ENCODE data around the gene IFNL2.
"Not testable (repeated sequence)": the region's sequence is repeated elsewhere in the genome, so short reads cannot be mapped to it uniquely, and the experiment has no call there.

The IFNL2 gene

GRCh38 chr19:39253374-39254149, 14.6 kb upstream of the IFNL2 start:
- no peak for DNase-seq

- no peak for DNase-seq
Measured at GRCh38 chr19:39254531-39255345, 13.5 kb upstream of the IFNL2 start.

DNA sequence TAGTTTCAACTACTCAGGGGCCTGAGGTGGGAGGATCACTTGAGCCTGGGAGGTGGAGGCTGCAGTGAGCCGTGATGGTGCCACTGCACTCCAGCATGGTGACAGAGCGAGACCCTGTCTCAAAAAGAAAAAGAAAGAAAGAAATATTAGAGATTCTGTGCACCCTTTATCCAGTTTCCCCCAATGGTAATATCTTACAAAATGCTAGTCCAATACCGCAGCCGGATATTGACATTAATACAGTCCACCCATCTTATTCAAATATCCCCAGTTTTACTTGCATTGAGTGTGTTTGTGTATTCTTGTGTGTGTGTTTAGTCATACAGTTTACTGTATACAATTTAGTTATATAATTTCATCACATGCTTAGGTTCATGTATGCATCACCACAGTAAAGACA, 11.0 kb upstream of the IFNL2 start:
- DNase-seq = no peak

DNA sequence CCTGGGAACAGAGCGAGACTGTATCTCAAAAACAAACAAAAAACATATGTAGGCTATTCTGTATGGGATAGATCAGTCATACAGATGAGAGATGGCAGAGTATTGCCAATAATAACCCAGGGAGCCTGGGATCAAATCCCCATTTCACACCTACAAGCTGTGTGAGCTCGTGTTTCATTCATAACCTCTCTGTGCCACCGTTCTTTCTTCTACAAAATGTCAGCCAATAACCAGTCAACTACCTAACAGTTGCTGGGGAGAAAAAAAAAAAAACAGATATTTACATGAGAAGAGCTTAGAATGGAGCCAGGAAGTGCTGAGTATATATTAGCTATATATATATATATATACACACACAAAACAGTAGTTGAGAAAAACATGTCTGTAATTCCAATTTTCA, 6.5 kb upstream of the IFNL2 start:
- no peak for DNase-seq

DNA sequence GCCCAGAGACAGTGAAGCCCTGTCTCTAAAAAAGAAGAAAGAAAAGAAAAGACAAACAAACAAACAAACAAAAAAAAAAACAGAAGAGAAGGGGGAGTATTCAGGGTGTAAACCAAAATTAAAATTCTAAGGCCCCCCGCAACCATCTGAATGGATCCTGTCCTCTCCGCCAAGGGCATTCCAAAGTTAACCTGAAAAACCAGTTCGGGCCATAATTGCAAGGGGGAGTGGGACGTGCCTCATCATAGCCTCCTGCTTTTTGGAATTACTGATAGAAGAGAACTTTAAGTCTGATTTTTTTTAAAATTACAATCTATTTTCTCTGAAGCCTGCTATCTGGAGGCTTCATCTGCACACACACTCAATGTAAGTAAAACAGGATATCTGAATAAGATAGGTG, 5.7 kb upstream of the IFNL2 start:
- DNase-seq = no peak

- no peak for DNase-seq
Measured at GRCh38 chr19:39263912-39264305, 4.3 kb upstream of the IFNL2 start.

DNA sequence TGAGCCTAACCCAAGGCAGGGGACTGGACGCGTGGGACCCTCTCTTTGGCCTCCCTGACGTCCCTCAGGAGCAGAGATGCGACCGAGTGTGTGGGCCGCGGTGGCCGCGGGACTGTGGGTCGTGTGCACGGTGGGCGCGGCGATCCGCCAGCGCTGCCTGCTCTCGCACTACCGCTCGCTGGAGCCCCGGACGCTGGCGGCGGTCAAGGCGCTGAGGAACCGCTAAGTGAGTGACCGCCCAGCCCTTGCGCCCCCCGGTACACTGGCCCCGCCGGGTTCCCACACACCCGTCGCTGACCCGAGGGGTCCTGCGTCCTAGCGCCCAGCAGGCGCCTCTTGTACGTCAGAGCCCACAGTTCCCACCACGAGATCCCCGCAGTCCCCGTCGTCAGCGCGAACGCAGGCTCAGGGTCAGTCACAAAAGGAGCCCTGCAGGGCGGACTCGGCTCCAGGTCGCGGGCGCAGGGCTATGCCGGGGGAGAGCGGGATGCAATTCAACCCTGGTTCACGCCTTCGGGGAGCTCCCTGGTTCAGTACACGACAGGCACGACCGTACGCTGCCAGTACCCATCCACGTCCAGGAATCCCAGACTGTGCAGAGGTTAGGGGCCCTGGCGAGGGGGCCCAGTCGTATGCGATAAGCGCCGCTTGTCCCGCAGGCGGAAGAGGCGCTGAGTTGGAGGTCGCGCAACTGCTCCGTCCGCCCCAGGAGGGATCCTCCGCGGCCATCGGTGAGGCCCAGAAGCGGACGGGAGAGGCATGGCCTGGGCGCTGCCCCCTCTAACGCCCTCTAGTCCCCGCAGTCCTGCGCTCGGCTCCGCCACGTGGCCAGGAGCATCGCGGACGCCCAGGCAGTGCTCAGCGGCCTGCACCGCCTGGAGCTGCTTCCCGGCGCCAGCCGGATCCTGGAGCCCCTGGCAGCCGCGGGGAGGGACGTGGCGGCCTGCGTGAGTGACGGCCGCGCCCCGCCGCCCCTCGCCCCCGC, 3.6 kb upstream of the IFNL2 start:
- no peak for DNase-seq

GRCh38 chr19:39265321-39265916, 2.8 kb upstream of the IFNL2 start:
- DNase-seq = no peak

DNA sequence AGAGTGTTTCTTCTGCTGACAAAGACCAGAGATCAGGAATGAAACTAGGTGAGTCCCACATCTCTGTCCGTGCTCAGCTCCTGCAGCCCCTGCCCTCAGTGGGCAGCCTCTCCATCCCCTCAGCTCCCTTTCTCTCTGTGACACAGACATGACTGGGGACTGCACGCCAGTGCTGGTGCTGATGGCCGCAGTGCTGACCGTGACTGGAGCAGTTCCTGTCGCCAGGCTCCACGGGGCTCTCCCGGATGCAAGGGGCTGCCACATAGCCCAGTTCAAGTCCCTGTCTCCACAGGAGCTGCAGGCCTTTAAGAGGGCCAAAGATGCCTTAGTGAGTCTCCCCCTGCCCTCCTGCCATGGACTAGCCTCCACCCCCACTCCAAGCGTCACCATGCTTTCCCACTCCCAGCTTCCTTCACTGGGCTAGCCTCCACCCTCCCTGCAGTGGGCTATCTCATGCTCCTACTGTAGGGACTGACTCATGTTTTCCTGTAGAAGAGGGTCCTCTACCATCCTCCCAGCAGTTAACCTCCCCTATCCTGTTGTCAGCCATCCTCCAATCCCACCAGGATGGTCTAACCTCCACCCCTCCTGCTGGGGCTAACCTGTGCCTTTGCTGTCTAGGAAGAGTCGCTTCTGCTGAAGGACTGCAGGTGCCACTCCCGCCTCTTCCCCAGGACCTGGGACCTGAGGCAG, 481 bp downstream of the IFNL2 start:
- not testable (repeated sequence) for DNase-seq

- DNase-seq = not testable (repeated sequence)
Measured at GRCh38 chr19:39269369-39269768, 1.2 kb downstream of the IFNL2 start.

GRCh38 chr19:39270036-39270871, 2.1 kb downstream of the IFNL2 start:
- no peak for DNase-seq

GRCh38 chr19:39273859-39274258, 5.7 kb downstream of the IFNL2 start:
- DNase-seq = not testable (repeated sequence)

DNA sequence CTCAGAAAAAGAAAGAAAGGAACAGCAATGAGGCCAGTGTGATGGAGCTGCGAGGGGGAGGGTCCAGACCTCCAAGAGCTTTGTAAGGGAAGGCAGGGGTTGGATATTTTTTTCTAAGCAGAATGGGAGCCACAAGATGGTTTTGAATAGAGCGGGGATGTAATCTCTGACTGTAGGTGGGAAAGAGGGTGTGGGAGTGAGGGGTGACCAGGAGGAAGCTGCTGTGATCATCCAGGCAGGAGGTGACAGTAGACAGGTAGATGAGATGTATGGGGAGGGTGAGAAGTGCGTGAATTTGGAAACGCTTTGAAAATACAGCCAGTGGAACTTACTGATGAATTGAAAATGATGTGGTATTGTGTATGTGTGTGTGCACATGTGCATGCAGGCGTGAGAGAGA, 7.4 kb downstream of the IFNL2 start:
- no peak for DNase-seq

DNA sequence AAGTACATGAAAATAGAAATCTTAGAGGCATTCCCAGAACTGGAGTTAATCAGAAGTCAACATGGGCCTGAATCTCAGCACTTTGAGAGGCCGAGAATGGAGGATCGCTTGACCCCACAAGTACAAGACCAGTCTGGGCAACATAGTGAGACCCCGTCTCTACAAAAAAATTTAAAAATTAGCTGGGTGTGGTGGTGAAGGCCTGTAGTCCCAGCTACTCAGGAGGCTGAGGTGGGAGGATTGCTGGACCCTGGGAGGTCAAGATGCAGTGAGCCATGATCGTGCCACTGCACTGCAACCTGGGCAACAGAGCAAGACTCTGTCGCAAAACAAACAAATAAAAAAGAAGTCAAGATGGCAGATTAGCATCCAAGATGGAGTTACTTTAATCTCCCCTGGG, 8.5 kb downstream of the IFNL2 start:
- DNase-seq = no peak

DNA sequence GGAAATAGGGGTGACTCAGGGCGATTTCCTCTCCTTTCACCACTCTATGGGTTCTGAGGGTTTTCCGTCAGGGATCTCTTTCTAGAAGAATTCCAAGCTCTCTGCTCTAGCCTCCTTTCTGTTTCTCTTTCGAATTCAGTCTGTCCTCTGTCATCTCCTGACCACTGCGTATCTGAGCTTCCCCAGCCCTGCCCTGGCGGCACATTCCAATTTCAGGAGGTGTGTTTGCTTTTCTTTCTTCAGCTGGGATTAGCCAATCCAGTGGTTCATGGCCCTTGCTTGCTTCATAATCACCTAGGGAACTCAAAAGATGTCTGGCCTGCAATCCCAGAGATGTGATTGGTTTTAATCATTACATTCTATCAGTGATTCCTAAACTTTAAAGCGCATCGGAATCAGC, 9.4 kb downstream of the IFNL2 start:
- no peak for DNase-seq

DNA sequence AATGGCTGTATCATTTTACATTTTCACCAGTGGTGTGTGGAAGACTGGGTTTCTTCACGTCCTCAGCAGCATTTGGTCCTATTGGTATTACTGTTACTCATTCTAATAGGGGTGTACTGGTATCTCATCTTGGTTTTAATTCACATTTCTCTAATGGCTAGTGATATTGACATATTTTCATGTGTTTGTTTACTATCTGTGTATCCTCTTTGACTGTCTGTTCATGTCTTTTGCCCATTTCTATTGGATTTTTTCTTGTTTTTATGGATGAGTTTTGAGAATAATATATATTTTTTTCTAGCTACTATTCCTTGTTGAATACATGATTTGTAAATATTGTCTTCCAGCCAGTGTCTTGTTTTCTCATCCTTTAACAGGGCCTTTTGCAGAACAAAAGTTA, 13.8 kb downstream of the IFNL2 start:
- no peak for DNase-seq

GRCh38 chr19:39284032-39284431, 15.8 kb downstream of the IFNL2 start:
- DNase-seq = no peak

GRCh38 chr19:39293394-39293793, 25.2 kb downstream of the IFNL2 start:
- no peak for DNase-seq

DNA sequence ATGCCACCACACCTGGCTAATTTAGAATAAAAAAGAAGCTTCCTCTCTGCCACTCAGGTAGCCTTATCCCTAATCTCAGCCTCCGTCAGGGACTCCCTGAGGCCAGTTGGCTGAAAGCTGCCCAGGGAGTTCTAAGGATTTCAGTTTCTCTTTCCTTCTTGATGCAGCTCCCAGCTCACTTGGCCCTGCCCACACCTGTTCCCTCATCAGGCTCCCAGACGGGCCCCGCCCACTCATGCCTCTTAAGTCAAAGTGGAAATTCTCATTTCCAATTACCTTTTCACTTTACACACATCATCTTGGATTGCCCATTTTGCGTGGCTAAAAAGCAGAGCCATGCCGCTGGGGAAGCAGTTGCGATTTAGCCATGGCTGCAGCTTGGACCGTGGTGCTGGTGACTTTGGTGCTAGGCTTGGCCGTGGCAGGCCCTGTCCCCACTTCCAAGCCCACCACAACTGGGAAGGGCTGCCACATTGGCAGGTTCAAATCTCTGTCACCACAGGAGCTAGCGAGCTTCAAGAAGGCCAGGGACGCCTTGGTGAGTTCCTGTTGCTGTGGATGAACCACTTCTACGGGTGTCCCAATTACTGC, 28.0 kb downstream of the IFNL2 start, which contains the start of gene IFNL1:
Gene IFNL1 (plus strand): TSS at position 353 of the 591 bp plus-strand sequence. CDS start 15 bp downstream, at position 368.
- no peak for DNase-seq

DNA sequence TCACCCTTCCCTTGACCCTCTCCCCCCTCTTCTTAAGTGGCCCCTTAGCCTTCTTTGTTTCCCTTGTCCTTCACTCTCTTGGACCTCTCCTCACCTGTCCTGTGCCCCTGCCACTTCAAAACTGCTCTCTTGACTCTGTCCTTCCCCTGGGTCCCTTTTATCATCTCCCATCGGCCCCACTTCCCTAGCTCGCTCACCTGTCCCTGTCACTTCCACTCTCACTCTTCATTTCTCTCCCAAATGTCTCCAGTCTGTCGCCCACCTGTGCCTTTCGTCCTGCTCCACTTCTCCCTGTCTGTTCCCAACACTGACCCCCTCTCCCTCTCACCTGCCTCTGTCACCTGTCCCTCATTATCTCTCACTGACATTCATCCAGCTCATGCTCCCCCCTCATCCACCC, 28.7 kb downstream of the IFNL2 start:
- DNase-seq = no peak

All from SHP77 (cell line).